IPS DF 6.9 (cell line): ENCODE measurements around the gene DBP.
A peak's percentile ranks its signal among the peaks of the same experiment; 100 is the strongest.

ENCODE experiments used
- DNase-seq: peaks from one replicate; pipeline ENCODE4 v3.0.0-alpha.2; 2013; ENCODE audit warnings: low read depth, low spot score
- H3K27ac ChIP-seq: one replicate; pipeline ENCODE4 v1.5.1; 2013; ENCODE audit warnings: low read length, control low read depth
- H3K27me3 ChIP-seq: 2 replicates; pipeline ENCODE4 v1.6.1; 2013; ENCODE audit warnings: mild to moderate bottlenecking, low read length; ENCODE audit not compliant: control insufficient read depth, insufficient read depth
- H3K36me3 ChIP-seq: 2 replicates; pipeline ENCODE4 v1.6.1; 2013; ENCODE audit warnings: low read length; ENCODE audit not compliant: control insufficient read depth, insufficient read depth
- H3K4me1 ChIP-seq: 2 replicates; pipeline ENCODE4 v1.6.1; 2013; ENCODE audit warnings: low read length; ENCODE audit not compliant: control insufficient read depth, insufficient read depth
- H3K4me3 ChIP-seq: 2 replicates; pipeline ENCODE4 v1.5.1; 2013; ENCODE audit warnings: mild to moderate bottlenecking, low read length
- H3K9me3 ChIP-seq: 2 replicates; pipeline ENCODE4 v1.6.1; 2013; ENCODE audit warnings: low read length, inconsistent platforms; ENCODE audit not compliant: control insufficient read depth, insufficient read depth
- WGBS: extraction: QIAGEN DNeasy Blood & Tissue Kit; methylation state at CpG from one replicate; pipeline ENCODE4 v1.1.7; 2013; ENCODE audit warnings: mixed read lengths, missing lambda C conversion rate; ENCODE audit not compliant: insufficient read length, insufficient coverage; 5-methylcytosine and 5-hydroxymethylcytosine counted together

The DBP gene

GRCh38 chr19:48676487-48676886, 39.3 kb upstream of the DBP start:
- DNase-seq, result no peak
- Histone ChIP-seq H3K4me1 (peaks cover 9% of the 10 kb centered on the region), H3K27ac (no peak overlapping the region), H3K36me3 (no peaks in the 10 kb centered on the region), H3K27me3 (no peaks in the 10 kb centered on the region), H3K9me3 (no peaks in the 10 kb centered on the region), H3K4me3 (no peak overlapping the region)
- no CpG with 5 or more reads among the region's 17 CpGs for WGBS

GRCh38 chr19:48674921-48675824, 38.0 kb upstream of the DBP start:
- Histone ChIP-seq H3K27ac (no peak overlapping the region), H3K9me3 (no peaks in the 10 kb centered on the region), H3K36me3 (no peaks in the 10 kb centered on the region), H3K4me3 (no peak overlapping the region), H3K27me3 (no peaks in the 10 kb centered on the region), H3K4me1 (peaks cover 9% of the 10 kb centered on the region)
- DNase-seq, result peak; percentile 92
- no CpG with 5 or more reads among the region's 28 CpGs for WGBS

- Histone ChIP-seq H3K4me3 (no peak overlapping the region), H3K36me3 (no peaks in the 10 kb centered on the region), H3K4me1 (peaks cover 9% of the 10 kb centered on the region), H3K27ac (no peak overlapping the region), H3K9me3 (no peaks in the 10 kb centered on the region), H3K27me3 (no peaks in the 10 kb centered on the region)
- DNase-seq, result no peak
- no CpG with 5 or more reads among the region's 19 CpGs for WGBS
These were observed 37.1 kb upstream of the DBP start for GRCh38 chr19:48674216-48674809.

- H3K27ac ChIP-seq, result no peak overlapping the region
- H3K4me3 ChIP-seq, result no peak overlapping the region
- no peaks in the 10 kb centered on the region for H3K9me3 ChIP-seq
- H3K4me1 ChIP-seq, result peaks cover 9% of the 10 kb centered on the region
- WGBS, result no CpG with 5 or more reads among the region's 25 CpGs
- no peaks in the 10 kb centered on the region for H3K36me3 ChIP-seq
- DNase-seq, result no peak
- H3K27me3 ChIP-seq, result no peaks in the 10 kb centered on the region
These were observed 36.4 kb upstream of the DBP start for GRCh38 chr19:48673436-48674100.

- H3K27me3 ChIP-seq, result no peaks in the 10 kb centered on the region
- DNase-seq, result no peak
- H3K4me3 ChIP-seq, result no peak within 1 kb of the TSS
- WGBS, result no CpG with 5 or more reads among the region's 25 CpGs
- H3K36me3 ChIP-seq, result no peaks in the 10 kb centered on the region
- H3K9me3 ChIP-seq, result no peaks in the 10 kb centered on the region
- H3K27ac ChIP-seq, result no peak within 1 kb of the TSS
- H3K4me1 ChIP-seq, result peaks cover 9% of the 10 kb centered on the region
These were observed 35.8 kb upstream of the DBP start, which contains the start of gene NTN5 for GRCh38 chr19:48672994-48673393. TSS of gene NTN5 (minus strand) at chr19:48673017. CDS start at chr19:48670986, 2,031 bp downstream.

GRCh38 chr19:48671446-48671995, 34.3 kb upstream of the DBP start:
- Histone ChIP-seq H3K4me1 (peaks cover 9% of the 10 kb centered on the region), H3K4me3 (no peak overlapping the region), H3K9me3 (no peaks in the 10 kb centered on the region), H3K27me3 (no peaks in the 10 kb centered on the region), H3K27ac (no peak overlapping the region), H3K36me3 (no peaks in the 10 kb centered on the region)
- no peak for DNase-seq
- no CpG with 5 or more reads among the region's 10 CpGs for WGBS

- peaks cover 9% of the 10 kb centered on the region for H3K4me1 ChIP-seq
- DNase-seq, result no peak
- H3K27ac ChIP-seq, result no peak overlapping the region
- no peaks in the 10 kb centered on the region for H3K36me3 ChIP-seq
- H3K9me3 ChIP-seq, result no peaks in the 10 kb centered on the region
- no peak overlapping the region for H3K4me3 ChIP-seq
- WGBS, result no CpG with 5 or more reads among the region's 21 CpGs
- no peaks in the 10 kb centered on the region for H3K27me3 ChIP-seq
These were observed 33.7 kb upstream of the DBP start for GRCh38 chr19:48670699-48671445.

- H3K9me3 ChIP-seq, result no peaks in the 10 kb centered on the region
- no peaks in the 10 kb centered on the region for H3K36me3 ChIP-seq
- H3K27me3 ChIP-seq, result no peaks in the 10 kb centered on the region
- H3K27ac ChIP-seq, result no peak overlapping the region
- no peak for DNase-seq
- no CpG with 5 or more reads among the region's 26 CpGs for WGBS
- peaks cover 7% of the 10 kb centered on the region for H3K4me1 ChIP-seq
- no peak overlapping the region for H3K4me3 ChIP-seq
These were observed 32.9 kb upstream of the DBP start for GRCh38 chr19:48669903-48670668.

GRCh38 chr19:48668761-48669160, 31.6 kb upstream of the DBP start:
- WGBS, result no CpG with 5 or more reads among the region's 2 CpGs
- Histone ChIP-seq H3K9me3 (no peaks in the 10 kb centered on the region), H3K36me3 (no peaks in the 10 kb centered on the region), H3K4me1 (peaks cover 5% of the 10 kb centered on the region), H3K27me3 (no peaks in the 10 kb centered on the region), H3K27ac (no peak overlapping the region), H3K4me3 (no peak overlapping the region)
- DNase-seq, result no peak
